ENCODE measurements around the gene ZNF837. TPM values are rescaled to one million over a fixed set of nuclear protein-coding genes. Genes with fewer than 3 reads are reported as not detected.

The ZNF837 gene
- total RNA-seq, 1 donor from 2014 or later, result 0.52 TPM

- Histone ChIP-seq H3K27ac (ENCODE audit: low read depth, low read length) (no peak overlapping the region), H3K36me3 (ENCODE audit: control insufficient read depth in 3 of 3, insufficient read depth in 3 of 3, low read length in 3 of 3) (peaks cover 0 to 2% (median 0%) of the 10 kb centered on the region in 3 donors), H3K4me1 (ENCODE audit: control insufficient read depth in 3 of 3, insufficient read depth in 3 of 3, low read length in 3 of 3) (peaks cover 2 to 3% (median 3%) of the 10 kb centered on the region in 3 donors), H3K9ac (ENCODE audit: low read depth in 1 of 3, low read length in 3 of 3) (no peak overlapping the region), H3K4me3 (ENCODE audit: low read length in 3 of 3) (no peak overlapping the region), H3K9me3 (ENCODE audit: control insufficient read depth in 3 of 3, low read length in 3 of 3) (no peaks in the 10 kb centered on the region), H3K27me3 (ENCODE audit: control insufficient read depth in 3 of 3, insufficient read depth in 3 of 3, low read length in 3 of 3) (no peaks in the 10 kb centered on the region)
Observed at GRCh38 chr19:58374200-58374599, 6.6 kb downstream of the ZNF837 start.

- H3K4me3 ChIP-seq (ENCODE audit: low read length in 3 of 3), result no peak overlapping the region
- peaks cover 0 to 4% (median 0%) of the 10 kb centered on the region in 3 donors for H3K27me3 ChIP-seq (ENCODE audit: control insufficient read depth in 3 of 3, insufficient read depth in 3 of 3, low read length in 3 of 3)
- H3K9me3 ChIP-seq (ENCODE audit: control insufficient read depth in 3 of 3, low read length in 3 of 3), result no peaks in the 10 kb centered on the region
- no peaks in the 10 kb centered on the region for H3K4me1 ChIP-seq (ENCODE audit: control insufficient read depth in 3 of 3, insufficient read depth in 3 of 3, low read length in 3 of 3)
- no peak overlapping the region for H3K27ac ChIP-seq (ENCODE audit: low read depth, low read length)
- H3K36me3 ChIP-seq (ENCODE audit: control insufficient read depth in 3 of 3, insufficient read depth in 3 of 3, low read length in 3 of 3), result peaks cover 0 to 2% (median 0%) of the 10 kb centered on the region in 3 donors
- no peak overlapping the region for H3K9ac ChIP-seq (ENCODE audit: low read depth in 1 of 3, low read length in 3 of 3)
Observed at GRCh38 chr19:58372311-58373133, 8.3 kb downstream of the ZNF837 start.

GRCh38 chr19:58368561-58369360, 12.1 kb downstream of the ZNF837 start:
- H3K27ac ChIP-seq (ENCODE audit: low read depth, low read length), result no peak overlapping the region
- H3K4me1 ChIP-seq (ENCODE audit: control insufficient read depth in 3 of 3, insufficient read depth in 3 of 3, low read length in 3 of 3), result no peaks in the 10 kb centered on the region
- H3K27me3 ChIP-seq (ENCODE audit: control insufficient read depth in 3 of 3, insufficient read depth in 3 of 3, low read length in 3 of 3), result peaks cover 0 to 6% (median 3%) of the 10 kb centered on the region in 3 donors
- H3K9me3 ChIP-seq (ENCODE audit: control insufficient read depth in 3 of 3, low read length in 3 of 3), result no peaks in the 10 kb centered on the region
- no peak overlapping the region for H3K9ac ChIP-seq (ENCODE audit: low read depth in 1 of 3, low read length in 3 of 3)
- H3K36me3 ChIP-seq (ENCODE audit: control insufficient read depth in 3 of 3, insufficient read depth in 3 of 3, low read length in 3 of 3), result peaks cover 0 to 2% (median 2%) of the 10 kb centered on the region in 3 donors
- no peak overlapping the region for H3K4me3 ChIP-seq (ENCODE audit: low read length in 3 of 3)

- H3K4me3 ChIP-seq (ENCODE audit: low read length in 3 of 3), result no peak overlapping the region
Observed at GRCh38 chr19:58367698-58368454, 13.0 kb downstream of the ZNF837 start.

GRCh38 chr19:58366585-58367430, 14.0 kb downstream of the ZNF837 start:
- Histone ChIP-seq H3K27ac (ENCODE audit: low read depth, low read length) (no peak overlapping the region), H3K9me3 (ENCODE audit: control insufficient read depth in 3 of 3, low read length in 3 of 3) (no peaks in the 10 kb centered on the region), H3K27me3 (ENCODE audit: control insufficient read depth in 3 of 3, insufficient read depth in 3 of 3, low read length in 3 of 3) (peaks cover 0 to 6% (median 3%) of the 10 kb centered on the region in 3 donors), H3K4me3 (ENCODE audit: low read length in 3 of 3) (no peak overlapping the region), H3K9ac (ENCODE audit: low read depth in 1 of 3, low read length in 3 of 3) (no peak overlapping the region), H3K4me1 (ENCODE audit: control insufficient read depth in 3 of 3, insufficient read depth in 3 of 3, low read length in 3 of 3) (peaks cover 2 to 5% (median 4%) of the 10 kb centered on the region in 3 donors), H3K36me3 (ENCODE audit: control insufficient read depth in 3 of 3, insufficient read depth in 3 of 3, low read length in 3 of 3) (peaks cover 0 to 4% (median 2%) of the 10 kb centered on the region in 3 donors)

More at GRCh38 chr19:58367698-58368454, 13.0 kb downstream of the ZNF837 start:
- H3K27ac ChIP-seq (ENCODE audit: low read depth, low read length), result no peak overlapping the region
- peaks cover 0 to 2% (median 0%) of the 10 kb centered on the region in 3 donors for H3K4me1 ChIP-seq (ENCODE audit: control insufficient read depth in 3 of 3, insufficient read depth in 3 of 3, low read length in 3 of 3)
- H3K9ac ChIP-seq (ENCODE audit: low read depth in 1 of 3, low read length in 3 of 3), result no peak overlapping the region
- H3K9me3 ChIP-seq (ENCODE audit: control insufficient read depth in 3 of 3, low read length in 3 of 3), result no peaks in the 10 kb centered on the region
- peaks cover 0 to 6% (median 3%) of the 10 kb centered on the region in 3 donors for H3K27me3 ChIP-seq (ENCODE audit: control insufficient read depth in 3 of 3, insufficient read depth in 3 of 3, low read length in 3 of 3)
- H3K36me3 ChIP-seq (ENCODE audit: control insufficient read depth in 3 of 3, insufficient read depth in 3 of 3, low read length in 3 of 3), result peaks cover 0 to 2% (median 2%) of the 10 kb centered on the region in 3 donors

- H3K9ac ChIP-seq (ENCODE audit: low read depth in 1 of 3, low read length in 3 of 3), result no peak overlapping the region
- H3K4me3 ChIP-seq (ENCODE audit: low read length in 3 of 3), result no peak overlapping the region
- H3K36me3 ChIP-seq (ENCODE audit: control insufficient read depth in 3 of 3, insufficient read depth in 3 of 3, low read length in 3 of 3), result peaks cover 0 to 4% (median 0%) of the 10 kb centered on the region in 3 donors
- H3K27me3 ChIP-seq (ENCODE audit: control insufficient read depth in 3 of 3, insufficient read depth in 3 of 3, low read length in 3 of 3), result peaks cover 0 to 6% (median 3%) of the 10 kb centered on the region in 3 donors
- peaks cover 4 to 11% (median 7%) of the 10 kb centered on the region in 3 donors for H3K4me1 ChIP-seq (ENCODE audit: control insufficient read depth in 3 of 3, insufficient read depth in 3 of 3, low read length in 3 of 3)
- H3K9me3 ChIP-seq (ENCODE audit: control insufficient read depth in 3 of 3, low read length in 3 of 3), result no peaks in the 10 kb centered on the region
- no peak overlapping the region for H3K27ac ChIP-seq (ENCODE audit: low read depth, low read length)
Observed at GRCh38 chr19:58364146-58364545, 16.7 kb downstream of the ZNF837 start.

GRCh38 chr19:58362272-58362994, 18.4 kb downstream of the ZNF837 start, which contains the start of gene ZNF497:
TSS of gene ZNF497 (minus strand) at chr19:58362751. CDS start at chr19:58357635, 5,116 bp downstream.
- peak within 1 kb of the TSS; percentile 97 to 100 (median 98) for H3K4me3 ChIP-seq (ENCODE audit: low read length in 3 of 3)
- peak within 1 kb of the TSS; percentile 90 to 99 (median 97) for H3K9ac ChIP-seq (ENCODE audit: low read depth in 1 of 3, low read length in 3 of 3)
- peaks cover 4 to 14% (median 11%) of the 10 kb centered on the region in 3 donors for H3K4me1 ChIP-seq (ENCODE audit: control insufficient read depth in 3 of 3, insufficient read depth in 3 of 3, low read length in 3 of 3)
- H3K36me3 ChIP-seq (ENCODE audit: control insufficient read depth in 3 of 3, insufficient read depth in 3 of 3, low read length in 3 of 3), result peaks cover 0 to 5% (median 4%) of the 10 kb centered on the region in 3 donors
- no peaks in the 10 kb centered on the region for H3K9me3 ChIP-seq (ENCODE audit: control insufficient read depth in 3 of 3, low read length in 3 of 3)
- peaks cover 5 to 12% (median 6%) of the 10 kb centered on the region in 3 donors for H3K27me3 ChIP-seq (ENCODE audit: control insufficient read depth in 3 of 3, insufficient read depth in 3 of 3, low read length in 3 of 3)
- H3K27ac ChIP-seq (ENCODE audit: low read depth, low read length), result peak within 1 kb of the TSS; percentile 96

- Histone ChIP-seq H3K36me3 (ENCODE audit: control insufficient read depth in 3 of 3, insufficient read depth in 3 of 3, low read length in 3 of 3) (peaks cover 0 to 5% (median 3%) of the 10 kb centered on the region in 3 donors), H3K9ac (ENCODE audit: low read depth in 1 of 3, low read length in 3 of 3) (peak overlapping the region; percentile 90 to 99 (median 97)), H3K27me3 (ENCODE audit: control insufficient read depth in 3 of 3, insufficient read depth in 3 of 3, low read length in 3 of 3) (peaks cover 5 to 15% (median 11%) of the 10 kb centered on the region in 3 donors), H3K4me3 (ENCODE audit: low read length in 3 of 3) (peak overlapping the region; percentile 97 to 100 (median 98)), H3K9me3 (ENCODE audit: control insufficient read depth in 3 of 3, low read length in 3 of 3) (no peaks in the 10 kb centered on the region), H3K4me1 (ENCODE audit: control insufficient read depth in 3 of 3, insufficient read depth in 3 of 3, low read length in 3 of 3) (peaks cover 8 to 19% (median 15%) of the 10 kb centered on the region in 3 donors), H3K27ac (ENCODE audit: low read depth, low read length) (peak overlapping the region; percentile 96)
Observed at GRCh38 chr19:58361900-58362271, 18.9 kb downstream of the ZNF837 start.
